GM18870 (cell line): Measurements from ENCODE around the gene SFMBT2.
"Not testable (repeated sequence)": the region's sequence is repeated elsewhere in the genome, so short reads cannot be mapped to it uniquely, and the experiment has no call there.

ENCODE experiments used
- ATAC-seq: cut with Tn5 transposase; IDR thresholded peaks from one replicate; pipeline ENCODE4 v1.9.1; 2021; ENCODE audit warnings: moderate library complexity; ENCODE audit not compliant: unreplicated experiment

SFMBT2 gene

DNA sequence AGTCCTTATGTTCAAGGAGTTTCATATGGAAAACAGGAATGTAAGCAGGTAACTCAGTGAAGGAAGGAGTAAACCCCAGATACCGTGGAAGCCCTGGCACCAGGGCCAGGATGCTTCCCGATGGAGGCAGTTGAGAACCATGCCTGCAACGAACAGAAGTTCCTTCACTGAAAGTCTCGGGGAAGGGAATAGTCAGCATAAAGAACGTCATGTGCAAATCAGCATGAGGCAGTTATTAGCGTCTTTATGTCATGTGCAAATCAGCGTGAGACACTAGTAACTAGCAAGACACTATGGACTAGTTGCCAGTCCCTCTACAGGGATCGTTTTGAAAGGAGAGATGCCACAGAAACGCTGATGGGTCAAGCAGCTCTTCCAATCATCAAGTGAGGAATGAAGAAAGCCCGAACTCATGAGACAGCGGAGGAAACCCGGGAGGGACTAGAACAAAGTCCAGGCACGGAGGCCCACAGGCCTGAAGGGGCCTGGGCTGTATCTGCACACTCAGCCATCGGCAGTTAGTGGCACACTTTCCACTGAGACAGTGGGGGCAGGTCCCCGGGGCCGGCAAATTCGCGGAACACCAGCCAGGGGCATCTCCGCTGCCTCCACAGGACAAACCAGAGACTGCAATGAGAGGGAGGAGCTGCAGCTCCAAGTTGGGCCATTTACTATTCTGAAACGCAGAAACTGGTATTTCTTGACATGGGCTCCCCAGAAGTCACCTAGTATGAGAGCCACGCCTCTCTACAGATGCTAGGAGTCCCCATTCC, 109.6 kb downstream of the SFMBT2 start:
- ATAC-seq: no peak

DNA sequence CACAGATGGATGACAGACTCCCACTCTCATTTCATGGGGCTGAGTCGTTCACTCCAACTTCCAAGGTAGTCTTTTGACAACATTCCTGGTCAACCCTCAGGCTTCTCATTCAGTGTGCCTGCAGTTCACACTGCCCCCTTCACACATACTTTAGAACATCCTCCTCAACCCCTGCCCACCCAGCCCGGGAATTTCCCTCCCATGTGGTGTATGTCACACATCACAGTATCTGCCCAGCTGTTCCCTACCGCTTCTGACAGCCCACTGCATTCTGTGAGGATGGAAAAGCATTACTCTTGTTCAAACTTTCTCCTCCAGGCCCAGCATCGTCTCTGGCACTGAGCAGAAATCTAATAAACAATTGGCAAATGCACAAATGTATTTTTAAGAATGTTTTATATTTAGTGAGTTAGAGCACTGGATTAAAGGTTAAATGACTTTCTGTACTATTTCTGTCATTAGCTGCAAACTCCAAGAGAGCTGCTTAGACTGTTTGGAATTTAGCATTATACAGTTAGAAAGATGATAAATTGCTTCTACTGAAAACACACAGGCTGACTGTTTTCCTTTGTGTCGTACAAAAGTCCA, 110.4 kb downstream of the SFMBT2 start:
- ATAC-seq: no peak

DNA sequence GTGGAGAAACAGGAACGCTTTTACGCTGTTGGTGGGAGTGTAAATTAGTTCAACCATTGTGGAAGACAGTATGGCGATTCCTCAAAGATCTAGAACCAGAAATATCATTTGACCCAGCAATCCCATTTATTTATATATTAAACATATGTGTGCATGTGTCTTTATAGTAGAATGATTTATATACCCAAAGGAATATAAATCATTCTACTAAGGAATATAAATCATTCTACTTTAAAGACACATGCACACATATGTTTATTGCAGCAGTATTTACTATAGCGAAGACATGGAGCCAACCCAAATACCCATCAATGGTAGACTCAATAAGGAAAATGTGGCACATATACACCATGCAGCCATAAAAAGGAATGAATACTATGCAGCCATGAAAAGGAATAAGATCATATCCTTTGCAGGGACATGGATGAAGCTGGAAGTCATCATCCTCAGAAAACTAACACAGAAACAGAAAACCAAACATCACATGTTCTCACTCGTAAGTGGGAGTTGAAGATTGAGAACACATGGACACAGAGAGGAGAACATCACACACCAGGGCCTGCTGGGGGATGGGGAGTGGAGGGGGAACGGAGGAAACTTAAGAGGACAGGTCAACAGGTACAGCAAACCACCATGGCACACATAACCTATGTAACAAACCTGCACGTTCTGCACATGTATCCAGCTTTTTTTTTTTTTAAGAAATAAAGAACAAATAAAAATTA, 111.1 kb downstream of the SFMBT2 start:
- ATAC-seq: not testable (repeated sequence)

DNA sequence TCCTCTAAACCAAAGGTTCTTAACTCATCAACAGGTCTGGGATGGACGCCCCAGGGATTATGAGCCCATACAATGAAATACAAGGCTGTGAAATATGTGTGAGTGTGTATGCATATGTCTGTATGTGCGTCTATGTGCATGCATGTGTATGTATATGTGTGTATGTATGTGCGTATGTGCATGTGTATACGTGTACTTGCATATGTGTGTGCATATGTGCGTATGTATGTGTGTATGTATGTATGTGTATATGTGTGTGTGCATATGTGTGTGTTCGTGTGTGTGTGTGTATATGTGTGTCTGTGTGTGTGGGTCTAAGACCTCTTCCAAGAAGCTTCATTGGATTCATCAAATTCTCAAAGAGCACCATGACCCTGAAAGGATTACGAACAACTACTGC, 112.3 kb downstream of the SFMBT2 start:
- no peak for ATAC-seq

DNA sequence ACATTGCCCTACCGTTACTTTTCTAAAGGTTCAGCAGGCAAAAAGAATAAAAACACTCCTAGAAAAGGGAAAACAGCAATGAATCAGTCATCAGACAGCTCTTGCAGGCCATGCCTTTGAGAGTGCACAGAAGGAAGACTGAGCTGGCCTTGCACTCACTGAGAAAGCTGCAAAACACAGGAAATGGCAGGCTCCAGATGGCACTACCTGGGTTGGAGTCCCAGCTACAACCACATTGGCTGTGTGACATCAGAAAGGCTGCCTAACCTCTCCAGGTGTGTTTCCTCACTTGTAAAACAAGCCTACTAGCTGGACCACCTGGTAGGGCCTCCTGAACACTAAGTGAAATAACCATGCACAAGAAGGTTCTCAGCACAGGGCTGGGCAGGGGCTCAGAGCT, 113.7 kb downstream of the SFMBT2 start:
- no peak for ATAC-seq

DNA sequence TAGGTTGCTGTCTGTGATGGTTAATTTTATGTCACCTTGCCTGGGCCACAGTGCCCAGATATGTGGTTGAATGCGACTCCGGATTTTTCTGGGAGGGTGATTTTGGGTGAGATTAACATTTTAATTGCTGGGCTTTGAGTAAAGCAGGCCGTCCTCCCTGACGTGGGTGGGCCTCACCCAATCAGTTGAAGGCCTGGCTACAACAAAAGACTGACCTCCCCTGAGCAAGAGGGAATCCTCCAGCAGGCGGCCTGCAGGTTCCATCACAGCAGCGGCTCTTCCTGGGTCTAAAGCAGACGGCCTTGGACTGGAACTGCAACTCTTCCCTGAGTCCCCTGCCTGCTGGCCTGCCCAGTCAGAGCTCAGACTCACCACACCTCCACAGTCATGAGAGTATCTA, 114.2 kb downstream of the SFMBT2 start:
- no peak for ATAC-seq

DNA sequence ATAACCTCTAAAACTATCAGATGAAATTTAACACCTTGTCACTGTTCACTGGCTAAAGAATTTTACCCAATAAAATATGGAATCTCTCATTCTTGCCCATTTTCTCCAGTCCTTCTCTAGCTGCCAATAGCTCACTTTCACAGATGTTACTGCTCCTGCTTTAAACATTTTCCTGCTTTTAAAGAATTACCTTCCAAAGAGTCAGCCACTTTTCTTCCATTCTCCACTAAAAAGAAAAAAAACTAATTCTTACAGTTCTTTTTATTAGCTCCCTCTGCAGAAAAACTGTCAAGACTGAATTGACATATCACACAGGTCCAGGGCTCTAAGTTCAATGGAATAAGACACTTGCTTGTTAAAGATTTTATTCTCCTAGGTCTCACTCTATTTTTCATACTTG, 114.8 kb downstream of the SFMBT2 start:
- no peak for ATAC-seq

DNA sequence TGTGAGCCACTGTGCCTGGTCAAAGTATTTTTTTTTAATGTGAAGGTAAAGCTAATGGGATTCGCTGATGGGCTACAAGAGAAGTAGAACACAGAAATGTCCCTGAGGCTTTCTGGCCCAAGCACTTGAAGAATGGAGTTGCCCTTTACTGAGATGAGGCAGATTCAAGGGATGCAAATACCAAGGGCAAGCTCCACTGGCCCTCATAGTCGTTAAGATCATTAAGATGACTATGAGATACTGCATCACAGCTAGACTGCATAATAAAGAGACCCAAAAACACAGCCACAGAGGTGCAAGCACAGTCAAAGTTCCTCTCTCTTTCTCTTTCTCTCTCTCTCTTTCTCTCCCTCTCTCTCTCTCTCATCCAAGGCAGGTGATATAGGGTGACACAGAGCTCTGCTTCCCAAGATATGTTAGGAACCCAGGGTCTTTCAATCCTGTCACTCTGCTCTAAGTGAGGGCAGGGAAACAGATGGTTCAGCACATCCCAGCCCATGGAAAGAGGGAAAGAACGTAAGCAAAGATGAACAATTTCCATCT, 117.4 kb downstream of the SFMBT2 start:
- ATAC-seq: no peak

DNA sequence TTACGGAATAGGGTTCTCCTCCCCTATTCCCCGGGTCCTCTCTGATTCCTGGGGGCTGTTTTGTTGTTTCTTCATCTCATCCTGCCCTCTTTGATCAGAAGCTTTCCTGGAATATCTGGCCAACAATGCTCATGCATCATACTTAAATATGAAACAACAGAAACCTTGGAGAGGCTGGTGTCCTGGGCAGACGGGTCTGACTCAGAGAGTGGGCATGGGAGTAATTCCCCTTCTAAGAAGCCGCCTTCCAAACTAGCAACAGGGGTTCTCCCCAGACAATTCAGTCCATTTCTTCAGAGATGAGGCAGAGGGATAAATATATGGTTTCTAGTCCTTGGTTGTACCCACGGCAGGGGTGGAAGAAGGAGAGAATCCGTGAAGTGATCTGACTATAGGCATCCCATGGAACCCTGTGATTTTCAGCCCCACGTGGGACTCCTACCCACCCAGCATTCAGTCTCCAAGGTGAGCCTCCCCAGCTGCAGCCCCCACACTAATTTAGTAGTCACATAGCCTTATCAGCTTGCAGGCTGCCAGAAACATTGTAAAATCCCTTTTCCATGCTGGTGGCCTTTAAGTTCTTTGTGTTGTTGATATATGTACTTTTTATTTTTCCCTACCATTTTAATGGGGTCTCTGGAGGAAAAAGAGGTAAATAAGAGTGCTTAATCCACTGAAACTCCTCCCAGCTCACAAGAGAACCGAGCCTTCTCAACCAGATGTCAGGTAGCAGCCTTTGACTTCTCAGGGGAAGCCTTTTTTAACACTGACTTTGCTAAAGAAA, 119.2 kb downstream of the SFMBT2 start:
- no peak for ATAC-seq

DNA sequence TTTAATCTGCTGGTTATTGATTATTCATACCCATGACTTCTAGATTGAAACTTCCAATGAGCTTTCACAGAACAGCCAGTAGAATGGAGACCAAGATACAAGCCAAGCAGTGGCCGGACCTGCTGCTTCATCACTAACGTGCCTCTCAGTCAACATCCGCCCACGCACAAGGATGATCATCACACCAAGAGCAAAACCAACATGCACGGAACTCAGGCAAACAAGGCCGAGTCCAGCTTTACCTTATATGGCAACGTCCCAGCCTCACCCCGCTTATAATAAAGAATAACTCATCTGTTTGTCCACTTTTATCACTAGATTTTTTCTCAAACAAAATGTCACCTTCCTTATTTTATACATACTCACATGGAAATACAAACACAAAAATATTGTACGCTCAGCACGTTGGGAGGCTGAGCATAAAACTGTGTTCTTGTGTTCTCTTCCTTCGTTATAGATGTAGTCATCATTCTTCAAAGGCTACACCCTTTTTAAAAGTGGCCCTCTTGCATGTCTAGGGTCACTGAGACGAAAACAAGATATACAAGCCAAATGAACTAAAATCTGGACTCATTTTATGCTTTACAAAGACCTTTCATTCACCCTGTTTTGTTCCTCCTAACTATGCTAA, 122.7 kb downstream of the SFMBT2 start:
- ATAC-seq: no peak

DNA sequence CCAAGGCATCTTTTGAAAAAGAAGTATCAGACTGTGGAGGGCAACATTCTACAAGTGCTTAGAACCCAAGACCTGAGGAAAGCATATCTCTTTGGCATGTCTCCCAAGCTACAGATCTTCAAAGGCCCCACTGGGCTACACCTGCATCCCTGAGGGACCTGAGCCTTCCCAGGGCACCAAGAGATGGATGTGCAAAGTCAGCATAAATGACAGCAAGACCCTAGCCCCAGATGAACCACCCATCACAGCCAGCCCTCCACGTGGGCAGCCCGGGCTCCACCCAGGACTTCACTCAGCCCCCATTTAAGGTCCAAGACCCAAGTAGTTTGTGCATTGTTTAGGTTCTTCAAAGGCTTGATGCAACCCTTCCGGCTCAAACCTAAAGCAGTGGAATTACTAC, 123.5 kb downstream of the SFMBT2 start:
- no peak for ATAC-seq

DNA sequence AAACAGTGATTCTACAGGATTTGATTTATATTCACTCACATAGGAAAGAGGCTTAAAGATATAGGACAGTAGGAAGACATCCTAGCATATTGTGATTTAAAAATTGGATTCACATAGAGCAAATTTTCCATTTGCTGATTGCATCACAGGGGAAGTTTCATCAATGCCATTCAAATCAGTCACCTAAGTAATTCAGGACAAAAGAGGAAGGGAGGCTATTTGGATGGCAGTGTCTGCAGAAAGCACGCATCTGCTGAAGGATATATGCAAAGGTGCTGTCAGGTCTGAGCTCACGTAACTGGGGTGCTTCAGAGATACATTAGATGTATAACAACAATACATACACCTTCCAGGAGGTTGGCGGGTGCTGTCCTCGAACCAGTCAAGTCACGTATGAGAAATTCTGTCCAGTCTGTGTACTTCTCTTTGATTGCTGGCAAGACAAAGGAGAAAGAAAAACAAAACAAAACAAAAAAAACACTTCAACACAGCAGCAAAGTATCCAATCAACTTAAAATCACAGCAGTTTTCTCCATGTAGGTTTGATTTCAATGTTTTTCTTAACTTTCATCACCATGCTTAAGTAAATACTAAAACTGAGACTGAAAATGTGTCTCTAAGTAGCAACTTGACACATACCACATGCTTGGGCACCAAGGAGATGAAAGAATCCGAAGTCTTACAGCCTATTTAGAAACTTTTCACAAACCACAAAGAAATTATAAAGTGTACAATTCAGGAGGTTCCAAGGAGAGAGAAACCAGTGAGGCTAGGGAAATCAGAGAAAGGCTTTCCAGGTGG, 125.1 kb downstream of the SFMBT2 start:
- ATAC-seq: no peak

DNA sequence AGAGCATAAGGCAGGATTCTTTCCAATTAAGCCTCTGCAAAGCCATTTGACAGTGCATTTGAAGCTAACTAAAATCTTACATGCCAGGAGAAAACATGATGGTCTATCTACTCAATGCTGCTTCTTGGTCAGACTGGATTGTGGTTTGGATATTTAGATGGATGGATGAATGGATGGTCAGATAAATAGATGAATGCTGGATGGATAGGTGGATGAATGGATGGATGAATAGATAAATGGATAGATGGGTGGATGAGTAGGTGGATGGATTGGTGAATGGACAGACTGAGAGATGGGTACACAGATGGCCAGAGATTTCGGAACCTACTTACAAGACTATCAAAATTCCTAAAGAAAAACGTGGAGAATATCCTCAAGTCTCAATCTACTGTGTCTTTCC, 127.6 kb downstream of the SFMBT2 start:
- ATAC-seq: no peak

DNA sequence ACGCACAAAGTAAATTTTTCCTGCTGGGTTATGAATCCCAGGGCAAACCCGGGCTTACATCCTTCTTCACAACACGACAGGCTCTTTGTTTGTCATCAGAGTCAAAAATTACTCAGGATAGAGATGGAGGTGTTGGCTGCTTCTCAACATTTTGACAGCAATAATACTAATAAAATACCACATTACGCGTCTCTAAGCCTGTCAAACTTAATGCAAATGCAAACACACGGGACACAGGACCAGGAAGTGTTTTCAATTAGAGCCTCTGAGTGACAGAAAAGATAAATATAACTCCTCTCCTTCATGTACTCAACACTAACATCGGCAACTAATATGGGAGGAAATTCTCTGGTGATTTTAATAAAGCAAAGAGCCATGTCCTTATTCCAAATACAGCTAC, 128.4 kb downstream of the SFMBT2 start:
- ATAC-seq: no peak

DNA sequence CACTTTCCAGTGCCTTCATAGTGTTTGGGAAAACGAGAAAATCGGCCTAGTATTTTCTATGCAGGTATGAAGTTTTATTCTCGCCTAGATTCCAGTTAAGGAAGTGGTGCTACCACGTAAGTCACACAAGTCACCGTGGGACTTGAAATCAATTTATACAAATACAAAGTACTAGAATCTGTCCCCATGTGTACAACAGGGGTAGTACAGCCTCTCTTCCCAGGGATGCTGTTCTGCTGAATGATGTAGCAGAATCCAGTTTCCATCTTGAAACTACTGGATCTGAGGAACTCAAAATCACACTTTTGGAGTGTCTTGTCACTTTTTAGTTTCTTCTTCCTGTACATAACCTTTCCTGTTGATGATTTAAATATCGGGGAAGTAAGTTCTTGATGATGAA, 129.4 kb downstream of the SFMBT2 start:
- no peak for ATAC-seq

DNA sequence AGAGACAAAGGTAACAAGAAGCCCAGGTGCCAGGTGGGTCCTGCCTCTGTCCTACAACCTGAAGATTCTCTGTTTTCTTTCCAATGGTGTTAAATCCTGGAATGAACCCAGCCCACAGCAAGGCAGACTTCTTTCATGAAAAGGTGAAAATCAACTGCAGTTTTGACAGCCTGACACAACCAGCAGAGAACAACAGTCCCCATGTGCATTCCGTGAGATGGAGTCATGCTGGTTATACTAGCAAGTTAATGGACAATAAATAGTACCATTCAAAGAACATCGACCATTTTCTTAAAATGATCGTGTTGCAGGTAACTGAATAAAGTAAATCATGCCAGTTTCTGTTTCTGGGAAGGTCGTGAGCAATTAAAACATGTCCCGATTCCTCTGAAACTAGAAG, 131.5 kb downstream of the SFMBT2 start:
- no peak for ATAC-seq

DNA sequence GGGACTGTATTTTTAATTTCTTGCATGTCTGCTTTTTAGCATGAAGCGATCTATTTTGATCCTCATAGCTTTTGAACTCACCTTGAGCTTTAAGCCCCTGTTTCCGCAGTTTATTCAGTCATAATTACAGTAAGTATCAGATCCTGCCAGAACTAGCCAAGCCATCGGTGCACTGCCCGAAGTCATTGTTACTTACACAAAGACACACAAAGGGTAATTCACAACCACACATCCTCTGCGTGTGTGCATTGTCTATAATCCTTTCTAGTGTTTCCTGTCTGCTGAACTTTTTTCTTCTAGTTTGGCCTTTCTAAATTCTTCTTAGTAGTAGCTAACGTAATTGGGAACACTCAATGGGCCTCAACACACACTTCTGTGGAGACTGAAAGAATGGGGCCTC, 133.0 kb downstream of the SFMBT2 start:
- ATAC-seq: no peak

DNA sequence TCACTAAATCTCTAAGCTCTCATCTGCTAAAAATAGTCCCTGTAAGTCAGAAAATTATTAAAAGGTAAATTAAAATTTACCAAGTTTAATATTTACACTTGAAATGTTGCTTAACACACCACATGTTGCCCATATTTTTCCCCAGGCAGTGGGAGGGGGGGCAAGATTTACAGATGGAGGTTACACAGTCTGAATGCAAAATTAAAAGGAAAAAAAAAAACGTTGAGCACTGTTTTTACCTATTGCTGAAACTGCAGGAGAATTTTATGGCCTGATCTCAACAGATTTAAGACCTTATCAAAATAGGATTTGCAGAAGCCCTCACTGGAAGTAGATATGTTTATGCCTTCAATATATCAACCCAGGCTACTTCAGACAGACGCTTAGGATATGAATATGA, 133.4 kb downstream of the SFMBT2 start:
- ATAC-seq: no peak

DNA sequence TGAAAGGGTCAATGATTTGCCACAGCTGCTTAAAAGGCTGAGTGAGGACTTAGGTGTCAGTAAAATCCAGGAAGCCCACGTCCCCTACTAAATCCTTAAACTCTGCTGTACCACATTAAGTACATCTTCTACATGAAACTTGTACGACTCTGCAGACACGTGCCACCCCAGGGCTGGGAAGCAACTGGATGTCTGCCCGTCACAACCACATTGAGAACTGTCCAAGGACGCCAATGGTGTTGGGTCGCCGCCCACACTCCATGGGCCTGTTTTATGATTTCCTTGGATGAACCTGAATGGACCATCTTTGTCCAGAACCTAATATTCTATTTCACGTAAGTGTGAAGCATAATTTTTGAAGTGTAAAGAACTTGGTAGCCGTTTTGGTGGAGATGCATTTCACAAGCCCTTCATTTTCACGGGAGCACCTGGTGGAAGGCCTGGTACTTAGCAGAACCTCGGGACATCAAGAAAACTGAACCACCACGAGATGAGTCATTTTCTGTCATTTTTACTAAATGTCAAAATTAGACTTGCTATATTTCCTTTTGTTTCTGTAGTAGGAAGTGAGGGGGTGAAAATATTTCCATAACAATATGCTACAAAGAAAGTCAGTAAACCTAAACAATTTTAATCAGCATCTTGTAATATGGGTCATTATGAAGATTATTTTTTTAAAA, 134.9 kb downstream of the SFMBT2 start:
- ATAC-seq: no peak
